ENCODE results near the gene TMEM163.

GRCh38 chr2:134662751-134663150 lies 56.0 kb downstream of the TMEM163 start:
- TF ChIP-seq CTCF (conservative IDR thresholded peaks at IDR 0.05; ENCODE audit: low read length) (no peak), EZH2phosphoT487 (IDR thresholded peaks at IDR 0.05; ENCODE audit: borderline replicate concordance, low read depth, low read length) (no peak)

Data from OCI-LY7 (cell line).